Stimulated activated CD4-positive, alpha-beta T cell treated with anti-CD3 and anti-CD28 coated beads, Interleukin-15, amount 100 ng/mL, for 1 hour (primary cell): Measurements from ENCODE around the gene TTYH3.
A peak's percentile ranks its signal among the peaks of the same experiment; 100 is the strongest.

Experiments used
- DNase-seq, 2 donors: peaks; one replicate each; pipeline ENCODE4 v3.0.0-alpha.2; 2020; ENCODE audit warnings: low read depth in 1 of 2, low spot score in 1 of 2

TTYH3 gene

GRCh38 chr7:2614631-2615330 lies 17.0 kb upstream of the TTYH3 start:
- no peak for DNase-seq

DNA sequence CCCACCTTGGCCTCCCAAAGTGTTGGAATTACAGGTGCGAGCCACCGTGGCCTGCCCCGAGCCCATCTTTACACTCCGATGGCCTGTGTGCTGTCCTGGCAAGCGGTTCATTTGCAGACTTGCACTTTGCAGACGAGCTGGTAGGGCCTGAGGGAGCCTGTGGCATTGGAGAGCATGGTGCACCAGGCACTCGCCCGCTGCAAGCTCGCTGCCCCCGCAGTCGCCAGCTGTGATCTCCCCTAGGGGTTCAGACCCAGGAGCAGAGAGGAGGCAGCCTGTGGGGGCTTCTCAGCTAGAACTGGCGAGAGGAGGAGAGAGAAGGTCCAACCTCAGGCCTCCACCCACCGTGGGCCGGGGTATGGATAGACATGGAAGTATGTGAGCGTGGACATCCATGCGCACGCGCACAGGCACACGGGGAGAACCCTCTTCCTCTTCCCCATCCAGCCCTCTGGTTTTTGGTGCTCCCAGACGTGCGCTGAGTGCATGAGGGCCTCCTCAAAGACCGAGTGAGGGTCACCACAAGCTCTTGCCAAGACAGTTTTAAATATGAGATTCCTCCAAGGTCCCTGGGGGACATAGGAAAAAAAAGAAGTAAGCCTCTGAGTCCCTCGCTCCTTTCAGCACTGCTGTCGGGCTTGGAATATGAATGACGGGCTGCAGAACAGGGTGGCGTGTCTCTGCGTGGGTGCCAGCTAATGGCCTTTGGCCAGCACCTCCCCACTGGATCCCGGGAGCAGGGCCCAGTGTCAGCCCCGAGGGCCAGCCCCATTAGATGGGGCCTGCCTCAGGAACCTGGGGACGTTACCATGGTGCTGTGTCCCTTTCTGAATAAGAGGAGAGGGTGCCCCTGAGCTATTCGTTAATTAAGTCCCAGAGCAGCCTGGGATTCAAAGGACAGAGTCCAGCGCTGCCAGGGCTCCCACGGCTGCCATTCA lies 15.1 kb upstream of the TTYH3 start:
- no peak for DNase-seq

DNA sequence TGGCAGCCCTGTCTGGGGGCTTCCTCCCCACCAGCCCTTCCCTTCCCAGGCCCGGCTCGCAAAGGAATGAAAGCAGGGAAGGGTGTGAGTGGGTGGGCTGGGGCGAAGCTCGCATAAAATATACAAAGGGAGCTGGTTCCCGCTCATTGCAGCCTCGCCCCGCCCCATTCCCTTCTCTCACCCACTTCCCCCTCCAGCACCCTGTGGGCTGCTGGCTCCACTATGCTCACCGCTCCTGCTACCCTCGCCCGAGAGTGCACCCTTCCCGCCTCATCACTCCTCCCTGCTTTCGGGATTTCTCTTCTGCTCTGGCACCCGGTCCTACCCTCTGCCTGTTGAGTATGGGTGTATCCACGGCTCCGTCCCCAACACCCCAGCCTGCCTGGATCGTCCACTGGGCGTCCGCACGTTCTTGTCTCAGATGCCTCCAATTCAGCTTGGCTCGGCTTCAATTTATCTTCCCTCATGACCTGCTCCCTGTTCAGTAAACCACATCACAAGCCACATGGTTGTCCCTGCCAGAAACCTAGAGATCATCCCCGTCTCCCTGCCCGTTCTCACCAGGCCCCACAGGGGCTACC lies 14.4 kb upstream of the TTYH3 start:
- DNase-seq: no peak

GRCh38 chr7:2619116-2619515 lies 12.7 kb upstream of the TTYH3 start:
- no peak for DNase-seq

- no peak for DNase-seq
Measured at GRCh38 chr7:2621061-2621828, 10.5 kb upstream of the TTYH3 start.

GRCh38 chr7:2621948-2622640 lies 9.7 kb upstream of the TTYH3 start:
- no peak for DNase-seq

- no peak for DNase-seq
Measured at GRCh38 chr7:2622869-2623697, 8.7 kb upstream of the TTYH3 start.

GRCh38 chr7:2623698-2624014 lies 8.1 kb upstream of the TTYH3 start:
- no peak for DNase-seq

- no peak for DNase-seq
Measured at GRCh38 chr7:2624293-2624886, 7.4 kb upstream of the TTYH3 start.

- DNase-seq: no peak
Measured at GRCh38 chr7:2626498-2627117, 5.2 kb upstream of the TTYH3 start.

DNA sequence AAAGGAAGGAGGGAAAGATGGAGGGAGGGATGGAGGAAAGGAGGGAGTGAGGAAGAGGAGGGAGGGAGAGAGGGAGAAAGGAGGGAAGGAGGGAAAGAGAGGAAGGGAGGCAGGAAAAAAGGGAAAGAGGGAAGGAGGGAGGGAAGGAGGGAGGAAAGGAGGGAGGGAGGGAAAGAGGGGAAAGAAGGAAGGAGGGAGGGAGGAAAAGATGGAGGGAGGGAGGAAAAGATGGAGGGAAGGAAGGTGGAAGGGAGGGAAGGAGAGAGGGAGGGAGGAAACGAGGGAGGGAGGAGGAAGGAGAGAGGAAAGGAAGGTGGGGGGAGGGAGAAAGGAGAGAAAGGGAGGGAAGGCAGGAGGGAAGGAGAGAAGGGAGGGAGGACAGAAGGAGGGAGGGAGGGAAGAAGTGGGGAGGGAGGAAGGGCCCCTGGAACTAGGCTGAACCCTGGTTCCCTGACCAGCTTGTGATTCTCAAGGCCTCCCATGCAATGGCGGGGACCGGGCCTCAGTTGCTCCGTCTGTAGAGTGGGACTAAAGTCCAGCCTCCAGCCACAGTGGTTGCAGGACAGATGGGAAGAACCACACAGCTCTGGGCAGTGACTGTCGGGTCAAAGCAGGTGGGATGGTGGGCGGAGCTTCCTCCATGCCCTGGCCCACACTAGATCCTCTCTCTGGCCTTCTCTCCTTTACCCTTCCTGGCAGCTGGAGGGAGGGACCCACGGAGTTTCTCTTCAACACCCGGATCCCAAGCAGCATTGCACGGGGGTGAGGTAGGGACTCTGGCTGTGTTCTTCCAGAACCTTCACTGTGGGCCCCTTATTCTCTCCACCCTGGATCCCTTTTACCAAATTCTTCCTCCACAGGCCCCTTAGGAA lies 4.3 kb upstream of the TTYH3 start:
- no peak for DNase-seq

- no peak for DNase-seq
Measured at GRCh38 chr7:2628130-2628482, 3.7 kb upstream of the TTYH3 start.

GRCh38 chr7:2628891-2629290 lies 2.9 kb upstream of the TTYH3 start:
- no peak for DNase-seq

DNA sequence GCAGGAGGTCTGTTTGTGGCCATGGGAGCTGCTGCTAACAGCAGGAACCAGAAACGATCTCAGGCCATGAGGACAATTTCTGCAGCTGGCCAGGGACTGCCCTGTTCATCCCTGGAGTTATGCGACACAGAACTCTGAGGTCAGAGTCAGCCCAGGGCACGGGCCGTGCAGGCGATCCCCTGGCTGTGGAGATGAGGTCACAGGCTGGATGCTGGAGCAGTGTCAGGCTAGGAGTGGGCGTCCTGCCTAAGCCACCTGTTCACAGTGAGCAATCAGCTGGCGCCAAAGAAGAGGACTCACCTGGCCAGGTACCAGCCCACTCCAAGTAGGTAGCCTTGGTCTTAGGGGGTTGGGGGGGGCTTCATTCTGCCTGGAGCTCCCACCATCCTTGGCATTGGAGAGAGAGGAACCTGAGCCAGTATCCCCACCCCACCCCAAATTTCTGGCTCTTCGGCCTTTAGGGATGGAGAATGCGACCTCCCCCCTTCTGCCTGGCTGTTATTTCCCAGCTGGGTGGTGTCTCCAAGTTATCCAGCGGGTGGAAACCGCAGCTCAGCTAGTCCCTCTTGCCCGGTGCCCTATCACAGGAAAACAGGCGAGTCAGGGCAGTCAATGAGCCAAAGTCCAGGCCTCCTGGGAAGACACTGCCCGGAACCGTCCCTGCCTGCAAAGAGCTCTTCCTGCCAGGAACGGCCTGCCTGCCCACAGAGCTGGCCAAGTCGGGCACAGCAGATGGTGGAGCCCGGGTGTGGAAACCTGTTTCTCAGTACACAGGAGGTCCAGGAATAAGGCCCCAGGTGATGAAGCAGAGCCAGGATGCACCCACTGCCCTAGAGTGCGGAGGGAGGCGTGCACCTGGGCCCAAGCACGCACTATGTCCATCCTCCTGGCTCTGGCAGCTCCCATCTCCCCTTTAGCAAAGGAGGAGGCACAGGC lies 1.8 kb upstream of the TTYH3 start:
- DNase-seq: no peak

GRCh38 chr7:2632733-2633537 lies 1.1 kb downstream of the TTYH3 start:
- DNase-seq: peak in 1 of 2 donors; percentile 43

DNA sequence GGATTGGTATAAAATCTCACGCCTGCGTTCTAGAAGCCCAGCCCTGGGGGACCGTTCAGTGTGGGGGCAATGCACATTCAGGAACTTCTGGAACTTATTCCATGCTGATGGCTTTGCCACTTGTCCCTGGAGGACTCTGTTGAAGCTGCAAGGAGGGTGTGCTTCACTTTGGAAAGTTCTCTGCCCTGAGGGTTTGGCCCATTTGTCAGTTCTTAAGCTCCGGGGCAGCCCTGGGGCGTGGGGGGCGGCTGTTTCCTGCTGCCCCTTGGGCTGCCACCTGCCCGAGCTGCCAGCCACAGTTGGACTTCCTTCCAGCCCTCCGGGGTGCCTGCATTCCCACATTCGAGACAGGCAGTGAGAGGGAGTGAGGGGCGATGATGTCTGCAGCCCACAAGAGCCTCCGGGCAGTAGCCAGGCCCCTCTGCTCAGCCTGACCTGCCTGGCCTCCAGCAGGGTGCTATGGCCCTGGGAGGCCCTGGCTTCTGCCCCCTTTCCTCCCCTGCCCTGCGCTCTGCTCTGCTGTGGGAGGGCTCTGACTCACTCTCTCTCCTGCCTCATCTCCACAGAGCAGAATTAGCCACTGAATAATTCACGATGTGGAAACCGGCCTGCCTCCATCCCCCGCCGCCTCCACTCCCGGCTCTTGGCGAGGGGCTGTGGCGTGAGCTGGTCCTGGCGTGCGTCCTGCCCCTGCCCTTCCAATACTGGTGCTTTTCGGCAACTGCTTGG lies 1.9 kb downstream of the TTYH3 start:
- no peak for DNase-seq
